Glomerular endothelial cell (primary cell): ENCODE measurements around the gene ADAM22. TPM values are rescaled to one million over a fixed set of nuclear protein-coding genes. Genes with fewer than 3 reads are reported as not detected.

Experiments used
- total RNA-seq: library from RNA; depleted of rRNA; stranded (reverse); fragments of >200 nt; gene quantifications from 2 replicates; pipeline ENCODE4 v1.2.3, GENCODE V29; 2015

ADAM22 gene
- total RNA-seq, 1 donor from 2014 or later, result 1.1 TPM

Other genes starting within 250 kb of the ADAM22 start
- 2.4 and 11.2 TPM in 2 replicates for gene SLC25A40, start 57.9 kb upstream of the ADAM22 start, total RNA-seq
- gene DBF4, start 57.8 kb upstream of the ADAM22 start, total RNA-seq, result 10.8 and 17.4 TPM in 2 replicates